ENCODE results near the gene TREML4.

- TF ChIP-seq CTCF (conservative IDR thresholded peaks at IDR 0.05; ENCODE audit: low read depth, low read length), result no peak
- no peak for TF ChIP-seq BHLHE40 (IDR thresholded peaks at IDR 0.05; ENCODE audit: low read depth, low read length)
- no peak for TF ChIP-seq POLR2A (IDR thresholded peaks at IDR 0.05; ENCODE audit: low read depth, low read length)
- TF ChIP-seq CHD1 (IDR thresholded peaks at IDR 0.05; ENCODE audit: low read depth, low read length), result no peak
- TF ChIP-seq MAFK (IDR thresholded peaks at IDR 0.05; ENCODE audit: low read depth, low read length), result no peak
- no peak for TF ChIP-seq RAD21 (IDR thresholded peaks at IDR 0.05; ENCODE audit: low read length)
- TF ChIP-seq MAZ (IDR thresholded peaks at IDR 0.05; ENCODE audit: borderline replicate concordance, low read depth, low read length), result no peak
- no peak for TF ChIP-seq CEBPB (IDR thresholded peaks at IDR 0.05; ENCODE audit: low read depth, low read length)
- no peak for TF ChIP-seq NFE2L2 (IDR thresholded peaks at IDR 0.05; ENCODE audit: low read depth, low read length)
These were observed 44.6 kb downstream of the TREML4 start for GRCh38 chr6:41272591-41273240.
